ENCODE data around the gene CCDC88C. TPM values are rescaled to one million over a fixed set of nuclear protein-coding genes. Genes with fewer than 3 reads are reported as not detected.

The CCDC88C gene
- polyA plus RNA-seq, 1 donor (not counting 4 experiments of a cell fraction or from before 2014, with no cell fraction given): 2.4 TPM

GRCh38 chr14:91360490-91361232 lies 57.0 kb downstream of the CCDC88C start:
- Histone ChIP-seq H3K4me2 (ENCODE audit: control insufficient read depth, extremely low read depth, insufficient read depth, low read depth, low read length) (peak overlapping the region; percentile 37), H3K27me3 (ENCODE audit: control insufficient read depth, extremely low read depth, insufficient read depth, low read length) (no peaks in the 10 kb centered on the region), H3K9me3 (ENCODE audit: control insufficient read depth, low read depth, low read length) (no peaks in the 10 kb centered on the region), H2AFZ (ENCODE audit: control insufficient read depth, low read length) (no peak overlapping the region), H3K9ac (ENCODE audit: control insufficient read depth, extremely low read depth, insufficient read depth, low read length) (no peak overlapping the region), H4K20me1 (ENCODE audit: control insufficient read depth, extremely low read depth, insufficient read depth, low read length) (no peaks in the 10 kb centered on the region), H3K27ac (ENCODE audit: control insufficient read depth, insufficient read depth, low read length) (no peak overlapping the region), H3K4me1 (ENCODE audit: control insufficient read depth, extremely low read depth, insufficient read depth, low read length) (peaks cover 14% of the 10 kb centered on the region), H3K4me3 (ENCODE audit: control insufficient read depth in 2 of 3, extremely low read depth in 1 of 3, insufficient read depth in 2 of 3, low read depth in 1 of 3, low read length in 3 of 3) (no peak overlapping the region), H3K9me1 (ENCODE audit: control insufficient read depth, extremely low read depth, insufficient read depth, low read length) (no peaks in the 10 kb centered on the region), H3K79me2 (ENCODE audit: control insufficient read depth, insufficient read depth, low read length) (no peaks in the 10 kb centered on the region), H3K36me3 (ENCODE audit: control insufficient read depth in 2 of 2, extremely low read depth in 1 of 2, insufficient read depth in 2 of 2, low read length in 2 of 2) (no peaks in the 10 kb centered on the region)
- dilution Hi-C loops (cut with MboI; ENCODE audit: extremely low pct_ligation_motif_present, low sequenced_read_pairs): no loop called here
- TF ChIP-seq CTCF (optimal IDR thresholded peaks at IDR 0.05 in 1 of 3, IDR thresholded peaks at IDR 0.05 in 1 of 3, conservative IDR thresholded peaks at IDR 0.05 in 1 of 3; ENCODE audit: extremely low read depth in 1 of 3, insufficient read depth in 2 of 3, low read length in 3 of 3): no peak
- no peak for TF ChIP-seq EZH2 (IDR thresholded peaks at IDR 0.05; ENCODE audit: low read length)
- no peak for DNase-seq (ENCODE audit: low read depth, low spot score)
- no peak for FAIRE-seq

DNA sequence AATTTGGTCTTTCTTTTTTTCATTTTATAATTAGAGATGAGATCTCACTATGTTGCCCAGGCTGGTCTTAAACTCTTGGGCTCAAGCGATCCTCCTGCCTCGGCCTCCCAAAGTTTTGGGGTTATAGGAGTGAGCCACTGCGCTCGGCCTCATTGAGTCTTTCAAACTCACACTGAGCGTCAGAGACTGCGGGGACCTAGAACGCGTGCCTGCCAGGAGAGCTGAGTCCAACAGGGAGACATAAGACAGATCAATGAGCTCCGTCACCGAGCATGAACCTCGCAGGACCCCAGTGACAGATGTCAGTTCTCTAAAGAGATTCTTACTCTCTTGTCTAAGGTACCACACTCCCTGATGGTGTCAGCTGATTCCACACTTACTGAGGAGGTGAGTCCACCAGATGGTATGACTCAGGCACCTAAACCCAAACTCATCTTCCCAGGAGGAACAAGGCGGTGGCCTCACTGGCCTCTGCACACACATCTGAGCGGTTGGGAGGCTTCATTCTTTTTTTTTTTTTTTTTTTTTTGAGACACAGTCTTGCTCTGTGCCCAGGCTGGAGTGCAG lies 58.9 kb downstream of the CCDC88C start:
- dilution Hi-C loops (cut with MboI; ENCODE audit: extremely low pct_ligation_motif_present, low sequenced_read_pairs): no loop called here
- no peak for TF ChIP-seq CTCF (optimal IDR thresholded peaks at IDR 0.05 in 1 of 3, IDR thresholded peaks at IDR 0.05 in 1 of 3, conservative IDR thresholded peaks at IDR 0.05 in 1 of 3; ENCODE audit: extremely low read depth in 1 of 3, insufficient read depth in 2 of 3, low read length in 3 of 3)
- FAIRE-seq (no peak), DNase-seq (ENCODE audit: low read depth, low spot score) (no peak)
- no peaks in the 10 kb centered on the region for H3K9me1 ChIP-seq (ENCODE audit: control insufficient read depth, extremely low read depth, insufficient read depth, low read length)
- no peaks in the 10 kb centered on the region for H3K79me2 ChIP-seq (ENCODE audit: control insufficient read depth, insufficient read depth, low read length)
- H3K27me3 ChIP-seq (ENCODE audit: control insufficient read depth, extremely low read depth, insufficient read depth, low read length): no peaks in the 10 kb centered on the region
- H3K9ac ChIP-seq (ENCODE audit: control insufficient read depth, extremely low read depth, insufficient read depth, low read length): no peak overlapping the region
- H3K4me2 ChIP-seq (ENCODE audit: control insufficient read depth, extremely low read depth, insufficient read depth, low read depth, low read length): no peak overlapping the region
- peaks cover 20% of the 10 kb centered on the region for H3K4me1 ChIP-seq (ENCODE audit: control insufficient read depth, extremely low read depth, insufficient read depth, low read length)
- H3K4me3 ChIP-seq (ENCODE audit: control insufficient read depth in 2 of 3, extremely low read depth in 1 of 3, insufficient read depth in 2 of 3, low read depth in 1 of 3, low read length in 3 of 3): no peak overlapping the region
- H3K36me3 ChIP-seq (ENCODE audit: control insufficient read depth in 2 of 2, extremely low read depth in 1 of 2, insufficient read depth in 2 of 2, low read length in 2 of 2): no peaks in the 10 kb centered on the region
- H4K20me1 ChIP-seq (ENCODE audit: control insufficient read depth, extremely low read depth, insufficient read depth, low read length): no peaks in the 10 kb centered on the region
- H3K9me3 ChIP-seq (ENCODE audit: control insufficient read depth, low read depth, low read length): no peaks in the 10 kb centered on the region
- no peak overlapping the region for H3K27ac ChIP-seq (ENCODE audit: control insufficient read depth, insufficient read depth, low read length)
- no peak overlapping the region for H2AFZ ChIP-seq (ENCODE audit: control insufficient read depth, low read length)

Measured in keratinocyte (primary cell).